ENCODE results near the gene AHSG. TPM values are rescaled to one million over a fixed set of nuclear protein-coding genes. Genes with fewer than 3 reads are reported as not detected.

The AHSG gene
- total RNA-seq, 1 experiment from 2014 or later, result 0.24 TPM

DNA sequence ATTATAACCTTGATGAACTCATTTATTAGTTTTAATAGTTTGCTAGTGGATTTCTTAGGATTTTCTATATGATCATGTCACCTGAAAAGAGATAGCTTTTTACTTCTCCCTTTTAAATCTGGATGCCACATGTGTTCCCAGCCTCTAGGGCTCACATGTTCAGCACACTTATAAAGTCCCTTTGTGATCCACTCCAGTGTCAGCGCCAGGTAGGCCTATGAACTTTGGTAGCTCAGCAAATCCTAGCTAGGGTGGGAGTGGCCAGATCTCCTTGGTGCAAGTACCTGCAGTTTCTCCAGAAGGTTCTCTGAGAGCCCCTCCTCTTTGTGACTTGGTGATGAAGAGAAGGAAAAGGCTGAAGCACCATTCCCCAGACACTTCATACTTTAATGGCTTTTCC lies 36.0 kb downstream of the AHSG start:
- no peak for DNase-seq
- Mint-ChIP-seq H3K36me3 (ENCODE audit: insufficient read depth, unreplicated experiment) (no peaks in the 10 kb centered on the region), H3K27ac (ENCODE audit: unreplicated experiment) (no peak overlapping the region), H3K27me3 (ENCODE audit: unreplicated experiment) (no peaks in the 10 kb centered on the region), H3K4me3 (ENCODE audit: low read depth, unreplicated experiment) (no peak overlapping the region), H3K9me3 (ENCODE audit: low read depth, unreplicated experiment) (no peaks in the 10 kb centered on the region), H3K4me1 (ENCODE audit: low read depth, unreplicated experiment) (peaks cover 16% of the 10 kb centered on the region)
- no peak for TF ChIP-seq CTCF (IDR thresholded peaks at IDR 0.05; ENCODE audit: unreplicated experiment)
- CTCF ChIA-PET, result no interaction called here
- intact Hi-C loops (cut with micrococcal nuclease; ENCODE audit: unreplicated experiment), result no loop called here
- BruUV-seq (replicated peaks), result no TSS peak

DNA sequence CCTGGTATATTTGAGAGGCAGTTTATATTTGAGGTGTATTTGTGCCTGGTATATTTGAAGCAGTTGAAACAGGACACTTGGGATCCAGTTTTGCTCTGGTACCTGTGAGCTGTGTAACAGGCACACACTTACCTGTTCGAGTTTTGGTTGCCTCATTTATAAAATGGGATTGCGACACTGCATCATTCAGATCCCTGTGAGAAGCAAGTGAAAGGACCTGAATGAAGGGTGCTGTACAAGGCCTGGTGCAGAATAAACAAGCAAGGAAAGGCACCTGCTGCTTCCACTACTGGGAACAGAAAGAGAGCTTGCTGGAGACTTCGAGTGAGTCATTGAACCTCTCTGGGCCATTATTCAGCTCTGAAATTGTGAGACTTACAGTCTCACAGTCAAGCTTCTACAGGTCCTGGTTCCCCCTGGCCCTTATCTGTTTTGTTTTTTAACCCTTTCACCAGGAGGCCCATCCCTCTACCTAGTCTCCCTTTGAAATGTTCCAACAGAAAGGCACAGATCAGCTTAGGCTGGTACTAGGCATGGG lies 38.9 kb downstream of the AHSG start:
- intact Hi-C loops (cut with micrococcal nuclease; ENCODE audit: unreplicated experiment), result no loop called here
- no peaks in the 10 kb centered on the region for H3K36me3 Mint-ChIP-seq (ENCODE audit: insufficient read depth, unreplicated experiment)
- CTCF ChIA-PET, result interaction anchor here (0.8 kb wide), 1 partner anchor 9 kb away, joined by 3 read pairs; no protein-coding TSS in a partner anchor
- DNase-seq, result no peak
- H3K27ac Mint-ChIP-seq (ENCODE audit: unreplicated experiment), result no peak overlapping the region
- no peak overlapping the region for H3K4me3 Mint-ChIP-seq (ENCODE audit: low read depth, unreplicated experiment)
- H3K27me3 Mint-ChIP-seq (ENCODE audit: unreplicated experiment), result no peaks in the 10 kb centered on the region
- no peak for TF ChIP-seq CTCF (IDR thresholded peaks at IDR 0.05; ENCODE audit: unreplicated experiment)
- no peaks in the 10 kb centered on the region for H3K9me3 Mint-ChIP-seq (ENCODE audit: low read depth, unreplicated experiment)
- no TSS peak for BruUV-seq (replicated peaks)
- H3K4me1 Mint-ChIP-seq (ENCODE audit: low read depth, unreplicated experiment), result no peaks in the 10 kb centered on the region

DNA sequence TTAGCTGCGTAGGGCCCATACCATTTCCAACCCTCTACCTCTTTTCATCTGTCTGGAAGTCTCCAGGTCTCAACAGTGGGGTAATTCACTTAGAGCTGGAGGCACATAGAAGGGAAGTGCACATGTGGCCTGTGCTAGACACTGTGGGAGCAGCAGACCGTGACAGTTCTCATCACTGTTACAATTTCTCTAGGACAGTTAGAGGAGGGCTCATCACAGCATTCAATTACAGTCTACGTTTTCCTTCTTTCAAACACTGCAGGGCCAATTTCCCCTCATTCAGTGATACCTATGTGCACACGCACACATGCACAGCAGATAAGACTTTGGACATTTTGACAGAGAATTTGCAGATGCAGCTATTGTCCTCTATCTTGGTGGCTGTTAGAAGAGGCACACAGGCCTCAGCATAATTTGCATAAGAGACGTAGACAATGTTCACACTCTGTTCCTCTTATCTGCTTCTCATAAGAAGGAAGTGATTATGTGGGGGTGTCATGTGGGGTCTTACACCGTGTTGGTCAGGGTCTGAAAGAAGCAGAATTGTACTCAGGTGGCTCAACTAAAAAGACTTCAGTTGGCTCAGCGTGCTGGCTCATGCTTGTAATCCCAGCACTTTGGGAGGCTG lies 40.3 kb downstream of the AHSG start:
- no peak for TF ChIP-seq CTCF (IDR thresholded peaks at IDR 0.05; ENCODE audit: unreplicated experiment)
- no peak overlapping the region for H3K27ac Mint-ChIP-seq (ENCODE audit: unreplicated experiment)
- no peak for DNase-seq
- H3K9me3 Mint-ChIP-seq (ENCODE audit: low read depth, unreplicated experiment), result no peaks in the 10 kb centered on the region
- no peaks in the 10 kb centered on the region for H3K4me1 Mint-ChIP-seq (ENCODE audit: low read depth, unreplicated experiment)
- intact Hi-C loops (cut with micrococcal nuclease; ENCODE audit: unreplicated experiment), result no loop called here
- BruUV-seq (replicated peaks), result no TSS peak
- H3K36me3 Mint-ChIP-seq (ENCODE audit: insufficient read depth, unreplicated experiment), result no peaks in the 10 kb centered on the region
- peaks cover 7% of the 10 kb centered on the region for H3K27me3 Mint-ChIP-seq (ENCODE audit: unreplicated experiment)
- CTCF ChIA-PET, result interaction anchor here (0.6 kb wide), 1 partner anchor 19 kb away, joined by 3 read pairs; no protein-coding TSS in a partner anchor
- H3K4me3 Mint-ChIP-seq (ENCODE audit: low read depth, unreplicated experiment), result no peak overlapping the region

DNA sequence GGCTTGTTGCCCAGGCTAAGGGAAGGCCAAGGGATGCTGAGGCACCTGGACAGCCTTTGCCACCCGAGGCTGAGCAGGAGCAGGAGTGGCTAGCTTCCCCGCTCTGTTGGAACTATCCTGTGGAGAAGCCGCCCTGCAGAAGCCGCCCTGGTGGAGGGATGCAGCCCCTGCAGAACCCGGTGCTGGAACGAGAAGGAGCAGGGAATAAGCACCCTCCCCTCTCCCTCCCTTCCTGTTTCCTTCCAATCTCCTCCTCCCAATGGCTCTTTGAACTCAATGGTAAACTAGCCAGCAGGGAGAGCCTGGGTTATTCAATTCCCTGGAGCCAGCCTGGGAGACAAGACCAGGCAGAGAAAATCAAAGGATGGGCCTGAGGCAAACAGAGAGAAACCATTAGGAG lies 41.1 kb downstream of the AHSG start:
- DNase-seq, result no peak
- H3K27me3 Mint-ChIP-seq (ENCODE audit: unreplicated experiment), result peaks cover 15% of the 10 kb centered on the region
- H3K27ac Mint-ChIP-seq (ENCODE audit: unreplicated experiment), result no peak overlapping the region
- H3K4me1 Mint-ChIP-seq (ENCODE audit: low read depth, unreplicated experiment), result no peaks in the 10 kb centered on the region
- CTCF ChIA-PET, result no interaction called here
- no peaks in the 10 kb centered on the region for H3K36me3 Mint-ChIP-seq (ENCODE audit: insufficient read depth, unreplicated experiment)
- no peak for TF ChIP-seq CTCF (IDR thresholded peaks at IDR 0.05; ENCODE audit: unreplicated experiment)
- BruUV-seq (replicated peaks), result no TSS peak
- intact Hi-C loops (cut with micrococcal nuclease; ENCODE audit: unreplicated experiment), result no loop called here
- H3K9me3 Mint-ChIP-seq (ENCODE audit: low read depth, unreplicated experiment), result peaks cover 2% of the 10 kb centered on the region
- H3K4me3 Mint-ChIP-seq (ENCODE audit: low read depth, unreplicated experiment), result no peak overlapping the region

Data from Calu3 (cell line).